ENCODE data around the gene PASK. TPM values are rescaled to one million over a fixed set of nuclear protein-coding genes. Genes with fewer than 3 reads are reported as not detected.

Gene PASK
- total RNA-seq, 2 experiments from 2014 or later, result 71.3 to 74.8 TPM

GRCh38 chr2:241148239-241148638 is 1.0 kb downstream of the PASK start:
- no peak for ATAC-seq
- intact Hi-C loops (cut with micrococcal nuclease), result loop anchor here (5.0 to 10.0 kb wide), 2 partner anchors 41 to 63 kb away; no protein-coding TSS in a partner anchor
- H3K4me3 Mint-ChIP-seq, result peak overlapping the region; percentile 86
- H3K36me3 Mint-ChIP-seq (ENCODE audit: low read depth), result peaks cover 3% of the 10 kb centered on the region
- TF ChIP-seq, protein P1, sequence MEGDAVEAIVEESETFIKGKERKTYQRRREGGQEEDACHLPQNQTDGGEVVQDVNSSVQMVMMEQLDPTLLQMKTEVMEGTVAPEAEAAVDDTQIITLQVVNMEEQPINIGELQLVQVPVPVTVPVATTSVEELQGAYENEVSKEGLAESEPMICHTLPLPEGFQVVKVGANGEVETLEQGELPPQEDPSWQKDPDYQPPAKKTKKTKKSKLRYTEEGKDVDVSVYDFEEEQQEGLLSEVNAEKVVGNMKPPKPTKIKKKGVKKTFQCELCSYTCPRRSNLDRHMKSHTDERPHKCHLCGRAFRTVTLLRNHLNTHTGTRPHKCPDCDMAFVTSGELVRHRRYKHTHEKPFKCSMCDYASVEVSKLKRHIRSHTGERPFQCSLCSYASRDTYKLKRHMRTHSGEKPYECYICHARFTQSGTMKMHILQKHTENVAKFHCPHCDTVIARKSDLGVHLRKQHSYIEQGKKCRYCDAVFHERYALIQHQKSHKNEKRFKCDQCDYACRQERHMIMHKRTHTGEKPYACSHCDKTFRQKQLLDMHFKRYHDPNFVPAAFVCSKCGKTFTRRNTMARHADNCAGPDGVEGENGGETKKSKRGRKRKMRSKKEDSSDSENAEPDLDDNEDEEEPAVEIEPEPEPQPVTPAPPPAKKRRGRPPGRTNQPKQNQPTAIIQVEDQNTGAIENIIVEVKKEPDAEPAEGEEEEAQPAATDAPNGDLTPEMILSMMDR (IDR thresholded peaks at IDR 0.05), result no peak
- no peak for DNase-seq
- CTCF ChIA-PET, result interaction anchor here (1.2 kb wide), 1 partner anchor 70 kb away, joined by 8 read pairs; no protein-coding TSS in a partner anchor
- POLR2A ChIA-PET, result interaction anchor here (1.8 to 3.8 kb wide), 2 partner anchors 36 to 45 kb away, joined by 7 to 24 read pairs; partner anchors contain the start of gene MTERF4
- no peaks in the 10 kb centered on the region for H3K27me3 Mint-ChIP-seq
- no peak overlapping the region for H3K27ac Mint-ChIP-seq
- peaks cover 39% of the 10 kb centered on the region for H3K4me1 Mint-ChIP-seq (ENCODE audit: low read depth)
- H3K9me3 Mint-ChIP-seq, result no peaks in the 10 kb centered on the region

GRCh38 chr2:241147336-241147735 is 1.9 kb downstream of the PASK start:
- H3K4me1 Mint-ChIP-seq (ENCODE audit: low read depth), result peaks cover 34% of the 10 kb centered on the region
- H3K27me3 Mint-ChIP-seq, result no peaks in the 10 kb centered on the region
- H3K36me3 Mint-ChIP-seq (ENCODE audit: low read depth), result peaks cover 4% of the 10 kb centered on the region
- H3K27ac Mint-ChIP-seq, result no peak overlapping the region
- intact Hi-C loops (cut with micrococcal nuclease), result loop anchor here (5.0 to 10.0 kb wide), 2 partner anchors 40 to 63 kb away; no protein-coding TSS in a partner anchor
- TF ChIP-seq, protein P1 (IDR thresholded peaks at IDR 0.05), result no peak
- POLR2A ChIA-PET, result no interaction called here
- CTCF ChIA-PET, result interaction anchor here (0.9 to 1.2 kb wide), 2 partner anchors 69 kb away, joined by 3 to 8 read pairs; no protein-coding TSS in a partner anchor
- no peak overlapping the region for H3K4me3 Mint-ChIP-seq
- H3K9me3 Mint-ChIP-seq, result no peaks in the 10 kb centered on the region
- ATAC-seq (no peak), DNase-seq (no peak)

DNA sequence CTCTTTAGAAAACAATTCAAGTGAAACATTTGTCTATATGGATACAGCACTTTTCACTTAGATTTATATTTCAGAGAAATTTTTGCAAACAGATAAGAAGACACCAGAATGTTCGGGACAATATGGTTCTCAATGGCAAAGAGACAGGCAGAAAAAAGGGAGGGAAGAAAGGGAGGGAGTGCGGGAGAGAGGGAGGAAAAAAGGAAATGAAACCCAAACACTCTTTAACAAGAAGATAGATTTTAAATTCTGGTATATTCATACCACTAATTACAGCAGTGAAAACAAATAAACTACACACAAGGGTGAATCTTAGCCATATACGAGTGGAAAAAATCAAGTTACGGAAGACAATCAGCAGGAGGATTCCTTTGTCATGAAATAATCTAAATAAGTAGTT is 3.0 kb downstream of the PASK start:
- intact Hi-C loops (cut with micrococcal nuclease), result loop anchor here (5.0 to 10.0 kb wide), 2 partner anchors 39 to 61 kb away; no protein-coding TSS in a partner anchor
- peaks cover 6% of the 10 kb centered on the region for H3K36me3 Mint-ChIP-seq (ENCODE audit: low read depth)
- no peak for DNase-seq
- ChIA-PET CTCF (interaction anchor here (1.5 kb wide), 1 partner anchor 68 kb away, joined by 6 read pairs; no protein-coding TSS in a partner anchor), POLR2A (interaction anchor here (0.9 to 1.1 kb wide), 2 partner anchors 33 to 205 kb away, joined by 3 read pairs; no protein-coding TSS in a partner anchor)
- H3K4me1 Mint-ChIP-seq (ENCODE audit: low read depth), result peaks cover 23% of the 10 kb centered on the region
- no peaks in the 10 kb centered on the region for H3K9me3 Mint-ChIP-seq
- H3K27me3 Mint-ChIP-seq, result no peaks in the 10 kb centered on the region
- H3K4me3 Mint-ChIP-seq, result no peak overlapping the region
- no peak for ATAC-seq
- TF ChIP-seq, protein P1 (IDR thresholded peaks at IDR 0.05), result no peak
- no peak overlapping the region for H3K27ac Mint-ChIP-seq

DNA sequence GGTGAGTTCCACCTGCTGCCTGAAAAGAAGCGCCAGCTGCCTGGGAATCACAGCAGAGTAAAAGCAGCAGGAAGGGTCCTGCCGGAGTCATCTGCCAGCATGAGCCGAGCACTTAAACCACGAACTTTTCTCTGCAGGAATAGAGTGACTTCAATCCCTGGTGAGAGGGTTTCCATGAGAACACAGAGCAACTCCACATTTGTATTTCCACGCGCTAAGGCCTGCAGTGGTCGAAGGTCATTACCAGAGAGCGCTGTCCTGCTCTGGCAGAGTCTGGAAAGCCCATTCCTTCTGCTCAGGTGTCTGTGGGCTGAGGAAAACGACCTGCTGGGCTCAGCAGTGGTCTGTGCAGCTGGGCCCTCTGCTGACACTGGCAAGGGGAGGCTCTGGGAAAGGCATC is 6.7 kb downstream of the PASK start:
- ChIA-PET POLR2A (interaction anchor here (0.9 to 1.1 kb wide), 3 partner anchors 13 to 96 kb away, joined by 3 read pairs; no protein-coding TSS in a partner anchor), CTCF (interaction anchor here (1.4 kb wide), 1 partner anchor 291 kb away, joined by 3 read pairs; no protein-coding TSS in a partner anchor)
- Mint-ChIP-seq H3K4me1 (ENCODE audit: low read depth) (peaks cover 9% of the 10 kb centered on the region), H3K36me3 (ENCODE audit: low read depth) (peaks cover 17% of the 10 kb centered on the region), H3K27ac (no peak overlapping the region), H3K4me3 (no peak overlapping the region), H3K9me3 (no peaks in the 10 kb centered on the region), H3K27me3 (no peaks in the 10 kb centered on the region)
- intact Hi-C loops (cut with micrococcal nuclease), result loop anchor here (10.0 kb wide), 1 partner anchor 58 kb away; no protein-coding TSS in a partner anchor
- ATAC-seq (no peak), DNase-seq (no peak)
- TF ChIP-seq, protein P1 (IDR thresholded peaks at IDR 0.05), result no peak

- Mint-ChIP-seq H3K27ac (no peak overlapping the region), H3K4me1 (ENCODE audit: low read depth) (peaks cover 9% of the 10 kb centered on the region), H3K9me3 (no peaks in the 10 kb centered on the region), H3K36me3 (ENCODE audit: low read depth) (peaks cover 17% of the 10 kb centered on the region), H3K27me3 (no peaks in the 10 kb centered on the region), H3K4me3 (no peak overlapping the region)
- no peak for ATAC-seq
- ChIA-PET CTCF (no interaction called here), POLR2A (interaction anchor here (1.2 kb wide), 1 partner anchor 10 kb away, joined by 4 read pairs; no protein-coding TSS in a partner anchor)
- DNase-seq, result no peak
- TF ChIP-seq, protein P1 (IDR thresholded peaks at IDR 0.05), result no peak
- intact Hi-C loops (cut with micrococcal nuclease), result loop anchor here (10.0 kb wide), 1 partner anchor 57 kb away; no protein-coding TSS in a partner anchor
Measured at GRCh38 chr2:241142063-241142462, 7.2 kb downstream of the PASK start.

Data from activated CD8-positive, alpha-beta T cell treated with anti-CD3 and anti-CD28 coated beads for 36 hours (primary cell).